Spleen (tissue), 7 donors: ENCODE measurements around the gene KIAA1217.

ENCODE experiments used
- CTCF ChIP-seq, 11 experiments: fragments of 200-600 bp in 7 of 11; fragments of 450-650 bp in 4 of 11; sonication (generic) in 4 of 11; IDR thresholded peaks in 8 of 11; conservative IDR thresholded peaks in 3 of 11; 1 replicate in 7 of 11; 2 replicates in 4 of 11; pipeline versions ENCODE4 v1.4.0 to v1.8.0; 2016 to 2021; ENCODE audit warnings: antibody characterized with exemption in 11 of 11, inconsistent platforms in 4 of 11, mild to moderate bottlenecking in 1 of 11
- POLR2A ChIP-seq, 3 donors: fragments of 450-650 bp; IDR thresholded peaks; one replicate each; pipeline ENCODE4 v1.5.1; 2017; ENCODE audit warnings: antibody characterized with exemption in 3 of 3, mild to moderate bottlenecking in 1 of 3
- donor health status: DM: no; HTN: no; CAD: no; lungs with moderate emphysema.
- donor health status: DM: no; HTN: no; CAD: no.
- donor health status: DM: no; HTN: no; CAD: no.

DNA sequence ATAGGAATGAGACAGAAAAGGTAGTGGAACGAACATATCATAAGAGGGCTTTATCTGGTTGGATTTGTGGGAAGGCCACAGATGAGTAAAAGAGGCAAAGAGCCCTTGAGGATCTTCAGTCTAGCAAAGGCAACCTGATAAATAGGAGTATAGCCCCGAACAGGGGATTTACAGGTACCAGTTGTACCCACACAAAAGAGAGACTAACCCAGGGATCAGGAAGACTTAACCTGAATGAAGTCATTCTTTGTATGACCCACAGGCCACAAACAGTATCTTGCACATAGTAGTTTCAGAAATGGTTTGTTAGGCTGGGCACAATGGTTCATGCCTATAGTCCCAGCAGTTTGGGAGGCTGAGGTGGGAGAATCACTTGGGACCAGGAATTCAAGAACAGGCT lies 306.5 kb downstream of the KIAA1217 start:
- no peak for TF ChIP-seq CTCF (IDR thresholded peaks at IDR 0.05 in 8 of 11, conservative IDR thresholded peaks at IDR 0.05 in 3 of 11)
- TF ChIP-seq POLR2A (IDR thresholded peaks at IDR 0.05), result no peak
